ENCODE data around the gene NPFF. TPM values are rescaled to one million over a fixed set of nuclear protein-coding genes. Genes with fewer than 3 reads are reported as not detected.
A peak's percentile ranks its signal among the peaks of the same experiment; 100 is the strongest.

Gene NPFF
- total and polyA plus RNA-seq, 2 of the 13 experiments (the other 11 are each of a cell fraction or from before 2014, with no cell fraction given) = not detected

DNA sequence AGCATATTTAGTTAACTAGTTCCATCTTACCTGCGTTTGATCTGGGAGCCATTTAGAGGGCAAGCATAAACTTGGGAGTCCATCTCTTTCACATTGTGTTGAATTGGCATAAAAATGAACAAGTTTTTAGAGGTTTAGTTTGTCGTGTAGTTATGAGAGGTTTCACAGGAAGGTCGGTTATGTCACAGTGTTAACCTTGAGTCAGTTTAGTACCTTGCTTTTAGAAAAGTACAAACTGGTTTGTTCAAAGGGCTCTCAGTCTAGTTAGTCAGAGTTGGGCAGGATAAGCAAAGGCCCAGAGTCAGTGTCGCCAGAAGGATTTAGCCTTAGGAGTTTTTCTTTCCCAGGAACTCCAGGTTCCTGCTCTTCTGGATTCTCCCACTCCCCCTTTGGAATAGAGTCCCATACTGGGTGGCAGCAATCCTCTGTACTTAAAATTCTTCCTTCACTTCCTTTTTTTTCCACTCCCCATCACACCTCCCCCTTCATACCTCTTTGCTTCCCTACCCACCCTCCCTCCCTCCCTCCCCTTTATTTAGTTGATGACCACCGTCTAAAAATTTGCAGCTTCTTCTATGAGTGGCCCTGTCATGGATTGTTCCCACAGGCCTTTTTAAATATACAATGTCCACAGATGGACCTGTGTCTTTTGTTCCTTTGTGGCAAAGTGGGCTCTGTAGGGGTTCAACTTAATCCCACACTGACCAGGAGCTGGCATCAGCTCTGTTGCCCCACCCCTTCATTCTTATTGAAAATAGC lies 43.3 kb downstream of the NPFF start:
- no peaks in the 10 kb centered on the region for H3K27me3 ChIP-seq (ENCODE audit: control insufficient read depth in 1 of 2, insufficient read depth in 2 of 2, low read length in 2 of 2)
- H3K9ac ChIP-seq (ENCODE audit: insufficient read depth, low read depth, low read length) = no peak overlapping the region
- CTCF ChIA-PET (ENCODE audit: low intra/inter-chr PET ratio, low total read pairs) = no interaction called here
- POLR2A ChIA-PET = interaction anchor here (1.0 kb wide), 1 partner anchor 9 kb away, joined by 3 read pairs; no protein-coding TSS in a partner anchor
- intact Hi-C loops (cut with micrococcal nuclease; ENCODE audit: unreplicated experiment) (no loop called here), in situ Hi-C loops (cut with HindIII; ENCODE audit: extremely low pct_ligation_motif_present, low pct_unique_long_range_greater_than_20kb) (no loop called here)
- DNase-seq (ENCODE audit: low spot score) (no peak), FAIRE-seq (no peak), ATAC-seq (peak; percentile 4; the same call in 2 of the 3 replicates)
- no TSS peak for BruUV-seq (replicated peaks)
- no peak overlapping the region for H3K27ac ChIP-seq (ENCODE audit: extremely low read length, insufficient read depth, low read length)
- no peak overlapping the region for H3K4me3 ChIP-seq (replicated peaks in 1 of 3; ENCODE audit: insufficient read depth in 1 of 3, low read depth in 2 of 3, low read length in 3 of 3)
- TF ChIP-seq RBFOX2 (IDR thresholded peaks at IDR 0.05; ENCODE audit: low read depth, low read length) (peak; percentile 27; the same call in 1 of the 2 replicates), ZNF350 (CRISPR knock-in tag; IDR thresholded peaks at IDR 0.05; ENCODE audit: borderline replicate concordance, low read depth) (no peak), HDAC2 (CRISPR knock-in tag; IDR thresholded peaks at IDR 0.05) (no peak), ZBTB46 (CRISPR knock-in tag; IDR thresholded peaks at IDR 0.05; ENCODE audit: borderline replicate concordance) (no peak)
- no peak overlapping the region for H3K4me2 ChIP-seq (ENCODE audit: low read depth, low read length)
- peaks cover 66% of the 10 kb centered on the region for H3K79me2 ChIP-seq (ENCODE audit: insufficient read depth, low read length)
- peaks cover 77% of the 10 kb centered on the region for H4K20me1 ChIP-seq (ENCODE audit: insufficient read depth, low read length)
- peaks cover 57% of the 10 kb centered on the region for H3K4me1 ChIP-seq (ENCODE audit: insufficient read depth, low read length)
- H3K36me3 ChIP-seq (replicated peaks in 1 of 2; ENCODE audit: control insufficient read depth in 1 of 2, insufficient read depth in 2 of 2, low read length in 2 of 2) = peaks cover 41 to 98% of the 10 kb centered on the region in 2 experiments
- no peak overlapping the region for H2AFZ ChIP-seq (ENCODE audit: low read length)
- H3K9me3 ChIP-seq (ENCODE audit: low read length) = no peaks in the 10 kb centered on the region
- 89% methylated on average over 5 of the region's 5 CpGs for WGBS (ENCODE audit: low lambda C conversion rate)

GRCh38 chr12:53462935-53463334 lies 44.3 kb downstream of the NPFF start:
- no peak overlapping the region for H3K4me3 ChIP-seq (replicated peaks in 1 of 3; ENCODE audit: insufficient read depth in 1 of 3, low read depth in 2 of 3, low read length in 3 of 3)
- intact Hi-C loops (cut with micrococcal nuclease; ENCODE audit: unreplicated experiment) = no loop called here
- in situ Hi-C loops (cut with HindIII; ENCODE audit: extremely low pct_ligation_motif_present, low pct_unique_long_range_greater_than_20kb) = no loop called here
- no TSS peak for BruUV-seq (replicated peaks)
- H3K4me2 ChIP-seq (ENCODE audit: low read depth, low read length) = no peak overlapping the region
- ChIA-PET CTCF (ENCODE audit: low intra/inter-chr PET ratio, low total read pairs) (no interaction called here), POLR2A (interaction anchor here (1.2 to 1.8 kb wide), 2 partner anchors 9 to 38 kb away, joined by 4 to 8 read pairs; partner anchors contain the start of genes MAP3K12 and TARBP2)
- DNase-seq (ENCODE audit: low spot score) (no peak), FAIRE-seq (no peak), ATAC-seq (peak; percentile 24)
- peaks cover 77% of the 10 kb centered on the region for H4K20me1 ChIP-seq (ENCODE audit: insufficient read depth, low read length)
- H3K4me1 ChIP-seq (ENCODE audit: insufficient read depth, low read length) = peaks cover 57% of the 10 kb centered on the region
- peak overlapping the region; percentile 19 for H3K27ac ChIP-seq (ENCODE audit: extremely low read length, insufficient read depth, low read length)
- no peak overlapping the region for H2AFZ ChIP-seq (ENCODE audit: low read length)
- peaks cover 66% of the 10 kb centered on the region for H3K79me2 ChIP-seq (ENCODE audit: insufficient read depth, low read length)
- H3K27me3 ChIP-seq (ENCODE audit: control insufficient read depth in 1 of 2, insufficient read depth in 2 of 2, low read length in 2 of 2) = no peaks in the 10 kb centered on the region
- H3K9me3 ChIP-seq (ENCODE audit: low read length) = no peaks in the 10 kb centered on the region
- no peak overlapping the region for H3K9ac ChIP-seq (ENCODE audit: insufficient read depth, low read depth, low read length)
- peaks cover 35 to 98% of the 10 kb centered on the region in 2 experiments for H3K36me3 ChIP-seq (replicated peaks in 1 of 2; ENCODE audit: control insufficient read depth in 1 of 2, insufficient read depth in 2 of 2, low read length in 2 of 2)
- WGBS (ENCODE audit: low lambda C conversion rate) = 79% methylated on average over 3 of the region's 3 CpGs
- no peak for TF ChIP-seq THAP11 (CRISPR knock-in tag; IDR thresholded peaks at IDR 0.05)
- no peak for TF ChIP-seq ZSCAN22 (CRISPR knock-in tag; IDR thresholded peaks at IDR 0.05)
- no peak for TF ChIP-seq HNRNPLL (IDR thresholded peaks at IDR 0.05; ENCODE audit: low read depth, low read length, poor library complexity, severe bottlenecking)
- peak; percentile 46 for TF ChIP-seq HNRNPK (IDR thresholded peaks at IDR 0.05; ENCODE audit: low read depth, low read length, poor library complexity, severe bottlenecking)
- TF ChIP-seq, protein P1, sequence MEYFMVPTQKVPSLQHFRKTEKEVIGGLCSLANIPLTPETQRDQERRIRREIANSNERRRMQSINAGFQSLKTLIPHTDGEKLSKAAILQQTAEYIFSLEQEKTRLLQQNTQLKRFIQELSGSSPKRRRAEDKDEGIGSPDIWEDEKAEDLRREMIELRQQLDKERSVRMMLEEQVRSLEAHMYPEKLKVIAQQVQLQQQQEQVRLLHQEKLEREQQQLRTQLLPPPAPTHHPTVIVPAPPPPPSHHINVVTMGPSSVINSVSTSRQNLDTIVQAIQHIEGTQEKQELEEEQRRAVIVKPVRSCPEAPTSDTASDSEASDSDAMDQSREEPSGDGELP (IDR thresholded peaks at IDR 0.05; ENCODE audit: borderline replicate concordance, low read depth) = peak; percentile 52
- no peak for TF ChIP-seq ZSCAN5A (CRISPR knock-in tag; IDR thresholded peaks at IDR 0.05; ENCODE audit: borderline replicate concordance)
- TF ChIP-seq ZNF3 (CRISPR knock-in tag; IDR thresholded peaks at IDR 0.05) = no peak
